Liver (tissue), 9 donors: ENCODE measurements around the gene CHRNB2. TPM values are rescaled to one million over a fixed set of nuclear protein-coding genes. Genes with fewer than 3 reads are reported as not detected.

ENCODE experiments used
- DNase-seq: peaks from one replicate; pipeline ENCODE4 v3.0.0-alpha.2; 2017; ENCODE audit warnings: low spot score
- H3K27ac ChIP-seq, 2 donors: one replicate each; pipeline ENCODE4 v1.7.0; 2013; ENCODE audit warnings: inconsistent platforms in 2 of 2, low read length in 2 of 2, control low read depth in 1 of 2, low read depth in 1 of 2, mild to moderate bottlenecking in 1 of 2
- H3K27me3 ChIP-seq, 4 donors: one replicate each; pipeline versions ENCODE4 v1.6.1 to v1.7.0; 2013; ENCODE audit warnings: low read length in 3 of 4, inconsistent platforms in 1 of 4, mild to moderate bottlenecking in 1 of 4, moderate library complexity in 1 of 4; ENCODE audit not compliant: control insufficient read depth in 4 of 4, insufficient read depth in 4 of 4
- H3K36me3 ChIP-seq, 4 donors: one replicate each; pipeline versions ENCODE4 v1.6.1 to v1.7.0; 2013; ENCODE audit warnings: low read length in 3 of 4, mild to moderate bottlenecking in 3 of 4, low read depth in 1 of 4, moderate library complexity in 1 of 4; ENCODE audit not compliant: control insufficient read depth in 4 of 4, insufficient read depth in 3 of 4
- H3K4me1 ChIP-seq, 4 donors: one replicate each; pipeline versions ENCODE4 v1.6.1 to v1.7.0; 2013; ENCODE audit warnings: low read length in 3 of 4, mild to moderate bottlenecking in 3 of 4, moderate library complexity in 1 of 4; ENCODE audit not compliant: control insufficient read depth in 4 of 4, insufficient read depth in 4 of 4
- H3K4me3 ChIP-seq, 3 donors: one replicate each; pipeline versions ENCODE4 v1.6.1 to v1.7.0; 2013; ENCODE audit warnings: low read length in 3 of 3, control low read depth in 1 of 3, low read depth in 1 of 3, mild to moderate bottlenecking in 1 of 3
- H3K9ac ChIP-seq, 2 donors: one replicate each; pipeline ENCODE4 v1.7.0; 2013; ENCODE audit warnings: low read length in 2 of 2, mild to moderate bottlenecking in 2 of 2, moderate library complexity in 2 of 2, control low read depth in 1 of 2, low read depth in 1 of 2
- H3K9me3 ChIP-seq, 4 donors: one replicate each; pipeline versions ENCODE4 v1.6.1 to v1.7.0; 2013; ENCODE audit warnings: low read length in 3 of 4; ENCODE audit not compliant: control insufficient read depth in 4 of 4
- EGR1 ChIP-seq, 2 donors: IDR thresholded peaks; 2 replicates each; pipeline ENCODE4 v1.6.1; 2016 to 2018; ENCODE audit warnings: antibody characterized with exemption in 2 of 2, low read depth in 2 of 2
- FOXA1 ChIP-seq: IDR thresholded peaks from 2 replicates; pipeline ENCODE4 v1.6.1; 2016; ENCODE audit warnings: antibody characterized with exemption
- FOXA2 ChIP-seq: IDR thresholded peaks from 2 replicates; pipeline ENCODE4 v1.6.1; 2016; ENCODE audit warnings: antibody characterized with exemption
- HNF4G ChIP-seq: IDR thresholded peaks from 2 replicates; pipeline ENCODE4 v1.6.1; 2016; ENCODE audit warnings: antibody characterized with exemption
- JUND ChIP-seq, 2 donors: IDR thresholded peaks; 2 replicates each; pipeline ENCODE4 v1.6.1; 2016; ENCODE audit warnings: antibody characterized with exemption in 2 of 2
- MAX ChIP-seq: IDR thresholded peaks from 2 replicates; pipeline ENCODE4 v1.6.1; 2016; ENCODE audit warnings: antibody characterized with exemption
- RAD21 ChIP-seq, 2 donors: IDR thresholded peaks; 2 replicates each; pipeline ENCODE4 v1.6.1; 2016; ENCODE audit warnings: antibody characterized with exemption in 2 of 2, mild to moderate bottlenecking in 2 of 2
- REST ChIP-seq: IDR thresholded peaks from 2 replicates; pipeline ENCODE4 v1.6.1; 2016; ENCODE audit warnings: antibody characterized with exemption, mild to moderate bottlenecking
- RXRA ChIP-seq, 2 donors: IDR thresholded peaks; 2 replicates each; pipeline ENCODE4 v1.6.1; 2017 to 2018; ENCODE audit warnings: antibody characterized with exemption in 2 of 2, mild to moderate bottlenecking in 1 of 2
- SP1 ChIP-seq: IDR thresholded peaks from 2 replicates; pipeline ENCODE4 v1.6.1; 2018; ENCODE audit warnings: antibody characterized with exemption, mild to moderate bottlenecking
- TAF1 ChIP-seq: conservative IDR thresholded peaks from 2 replicates; pipeline ENCODE4 v1.6.1; 2016; ENCODE audit warnings: antibody characterized with exemption, mild to moderate bottlenecking
- YY1 ChIP-seq: IDR thresholded peaks from 2 replicates; pipeline ENCODE4 v1.6.1; 2016; ENCODE audit warnings: antibody characterized with exemption, mild to moderate bottlenecking
- WGBS: extraction: QIAGEN DNeasy Blood & Tissue Kit; methylation state at CpG from one replicate; pipeline ENCODE4 v1.1.7; 2013; 5-methylcytosine and 5-hydroxymethylcytosine counted together
- polyA plus RNA-seq, 2 donors: library from polyadenylated mRNA; stranded (reverse) in 1 of 2; unstranded in 1 of 2; fragments of 200-250 nt in 1 of 2; fragments of >200 nt in 1 of 2; fragmentation: Nextera tagmentation in 1 of 2; extraction: Ambion mirVana in 1 of 2; gene quantifications; one replicate each; pipeline versions ENCODE4 v1.2.1 to v1.2.3, GENCODE V29; 2013 to 2015
- total RNA-seq, 2 donors: library from RNA; depleted of rRNA; stranded (reverse); fragments of >200 nt; gene quantifications; one replicate each; pipeline ENCODE4 v1.2.3, GENCODE V29; 2014
- TF ChIP-seq, protein P1 (sequence below): IDR thresholded peaks from 2 replicates; pipeline ENCODE4 v1.6.1; 2016; ENCODE audit warnings: antibody characterized with exemption
- TF ChIP-seq, protein P2 (sequence below): IDR thresholded peaks from 2 replicates; pipeline ENCODE4 v1.6.1; 2016; ENCODE audit warnings: antibody characterized with exemption
- donor health status: healthy.
- donor health status: healthy.
- donor health status: healthy.
- donor health status: healthy.
- donor health status: healthy.

Gene CHRNB2
- under 1 TPM in 1 of 2 donors, not detected in 1; under 0.01 TPM for total RNA-seq
- polyA plus RNA-seq = under 1 TPM; 0.01 to 0.06 TPM

DNA sequence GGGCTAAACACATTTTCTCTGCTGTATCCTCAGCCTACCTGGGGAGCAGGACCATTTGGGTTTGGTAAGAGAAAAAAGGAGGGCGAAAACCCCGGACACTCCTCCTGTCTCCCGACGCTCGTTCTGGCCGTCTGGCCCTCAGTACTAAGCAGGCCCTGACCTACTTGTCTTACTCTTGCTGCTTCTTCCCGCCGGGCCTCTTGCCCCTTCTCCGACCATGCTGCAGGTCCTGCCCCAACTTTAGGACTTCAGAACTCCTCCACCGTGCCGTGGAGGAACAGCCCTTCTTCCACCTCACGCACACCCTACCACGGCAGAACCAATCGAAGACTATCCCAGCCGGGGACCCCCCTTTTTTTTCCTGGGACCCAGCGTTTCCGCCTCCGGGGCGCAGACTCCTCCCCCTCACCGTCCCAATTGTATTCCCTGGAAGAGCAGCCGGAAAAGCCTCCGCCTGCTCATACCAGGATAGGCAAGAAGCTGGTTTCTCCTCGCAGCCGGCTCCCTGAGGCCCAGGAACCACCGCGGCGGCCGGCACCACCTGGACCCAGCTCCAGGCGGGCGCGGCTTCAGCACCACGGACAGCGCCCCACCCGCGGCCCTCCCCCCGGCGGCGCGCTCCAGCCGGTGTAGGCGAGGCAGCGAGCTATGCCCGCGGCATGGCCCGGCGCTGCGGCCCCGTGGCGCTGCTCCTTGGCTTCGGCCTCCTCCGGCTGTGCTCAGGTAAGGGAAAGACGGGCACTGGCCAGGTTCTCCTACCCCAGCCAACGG lies at the start of gene CHRNB2:
CHRNB2 (plus strand) TSS at position 393 of the 771 bp plus-strand sequence; CDS start at position 660, 267 bp downstream.
- H3K27ac ChIP-seq = no peak within 1 kb of the TSS
- DNase-seq = peak; percentile 72

DNA sequence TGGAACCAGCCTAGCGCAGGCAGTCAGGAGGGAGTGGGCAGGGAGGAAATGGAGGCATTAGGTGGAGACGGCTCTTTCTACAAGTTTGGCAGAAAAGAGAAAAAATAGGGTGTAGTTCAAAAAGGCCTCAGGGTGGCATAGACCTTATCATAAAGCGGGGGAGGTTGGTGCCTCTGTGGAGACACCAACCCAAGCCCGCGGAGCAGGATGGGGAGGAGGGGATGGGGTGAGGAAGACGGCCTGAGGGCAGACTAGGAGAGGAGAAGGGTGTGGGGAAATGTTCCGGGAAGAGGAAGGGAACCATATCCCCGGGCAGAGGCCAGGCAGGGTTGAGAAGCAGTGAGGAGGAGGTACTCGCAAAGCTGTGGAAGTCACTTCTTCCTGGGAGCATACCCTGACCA lies 48.0 kb upstream of the CHRNB2 start:
- peaks cover 3 to 21% (median 8%) of the 10 kb centered on the region in 4 donors for H3K4me1 ChIP-seq
- H3K36me3 ChIP-seq = no peaks in the 10 kb centered on the region
- no peak overlapping the region for H3K4me3 ChIP-seq
- no peak overlapping the region for H3K27ac ChIP-seq
- H3K9me3 ChIP-seq = no peaks in the 10 kb centered on the region
- no peak overlapping the region for H3K9ac ChIP-seq
- no peak for DNase-seq
- H3K27me3 ChIP-seq = no peaks in the 10 kb centered on the region
- WGBS = 82% methylated on average over 9 of the region's 9 CpGs
- TF ChIP-seq RXRA (IDR thresholded peaks at IDR 0.05) (no peak), EGR1 (IDR thresholded peaks at IDR 0.05; ENCODE audit: low read depth in 2 of 2) (no peak), YY1 (no peak), SP1 (no peak), HNF4G (no peak), JUND (IDR thresholded peaks at IDR 0.05) (no peak), TAF1 (no peak), FOXA1 (no peak)
- TF ChIP-seq, protein P1, sequence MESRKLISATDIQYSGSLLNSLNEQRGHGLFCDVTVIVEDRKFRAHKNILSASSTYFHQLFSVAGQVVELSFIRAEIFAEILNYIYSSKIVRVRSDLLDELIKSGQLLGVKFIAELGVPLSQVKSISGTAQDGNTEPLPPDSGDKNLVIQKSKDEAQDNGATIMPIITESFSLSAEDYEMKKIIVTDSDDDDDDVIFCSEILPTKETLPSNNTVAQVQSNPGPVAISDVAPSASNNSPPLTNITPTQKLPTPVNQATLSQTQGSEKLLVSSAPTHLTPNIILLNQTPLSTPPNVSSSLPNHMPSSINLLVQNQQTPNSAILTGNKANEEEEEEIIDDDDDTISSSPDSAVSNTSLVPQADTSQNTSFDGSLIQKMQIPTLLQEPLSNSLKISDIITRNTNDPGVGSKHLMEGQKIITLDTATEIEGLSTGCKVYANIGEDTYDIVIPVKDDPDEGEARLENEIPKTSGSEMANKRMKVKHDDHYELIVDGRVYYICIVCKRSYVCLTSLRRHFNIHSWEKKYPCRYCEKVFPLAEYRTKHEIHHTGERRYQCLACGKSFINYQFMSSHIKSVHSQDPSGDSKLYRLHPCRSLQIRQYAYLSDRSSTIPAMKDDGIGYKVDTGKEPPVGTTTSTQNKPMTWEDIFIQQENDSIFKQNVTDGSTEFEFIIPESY = no peak
- TF ChIP-seq, protein P2, sequence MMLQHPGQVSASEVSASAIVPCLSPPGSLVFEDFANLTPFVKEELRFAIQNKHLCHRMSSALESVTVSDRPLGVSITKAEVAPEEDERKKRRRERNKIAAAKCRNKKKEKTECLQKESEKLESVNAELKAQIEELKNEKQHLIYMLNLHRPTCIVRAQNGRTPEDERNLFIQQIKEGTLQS = no peak

More for the DNA sequence above, at the start of gene CHRNB2:
- Histone ChIP-seq H3K27me3 (peaks cover 0 to 6% (median 3%) of the 10 kb centered on the region in 4 donors), H3K9me3 (no peaks in the 10 kb centered on the region), H3K4me3 (peak within 1 kb of the TSS in 1 of 3 donors; percentile 15), H3K9ac (no peak within 1 kb of the TSS), H3K36me3 (no peaks in the 10 kb centered on the region), H3K4me1 (peaks cover 3 to 10% (median 7%) of the 10 kb centered on the region in 4 donors)
- TF ChIP-seq RAD21 (IDR thresholded peaks at IDR 0.05) (no peak), MAX (no peak), REST (peak; percentile 98), FOXA1 (no peak), SP1 (no peak), FOXA2 (no peak), JUND (IDR thresholded peaks at IDR 0.05) (no peak)
- TF ChIP-seq, protein P1 = no peak
- WGBS = 5% methylated on average over 53 of the region's 53 CpGs
